Measurements from ENCODE around the gene GYS1. TPM values are rescaled to one million over a fixed set of nuclear protein-coding genes. Genes with fewer than 3 reads are reported as not detected.

Gene GYS1
- total and polyA plus RNA-seq, 2 of the 8 experiments (the other 6 are each of a cell fraction or from before 2014, with no cell fraction given) = 30.0 to 38.7 TPM

DNA sequence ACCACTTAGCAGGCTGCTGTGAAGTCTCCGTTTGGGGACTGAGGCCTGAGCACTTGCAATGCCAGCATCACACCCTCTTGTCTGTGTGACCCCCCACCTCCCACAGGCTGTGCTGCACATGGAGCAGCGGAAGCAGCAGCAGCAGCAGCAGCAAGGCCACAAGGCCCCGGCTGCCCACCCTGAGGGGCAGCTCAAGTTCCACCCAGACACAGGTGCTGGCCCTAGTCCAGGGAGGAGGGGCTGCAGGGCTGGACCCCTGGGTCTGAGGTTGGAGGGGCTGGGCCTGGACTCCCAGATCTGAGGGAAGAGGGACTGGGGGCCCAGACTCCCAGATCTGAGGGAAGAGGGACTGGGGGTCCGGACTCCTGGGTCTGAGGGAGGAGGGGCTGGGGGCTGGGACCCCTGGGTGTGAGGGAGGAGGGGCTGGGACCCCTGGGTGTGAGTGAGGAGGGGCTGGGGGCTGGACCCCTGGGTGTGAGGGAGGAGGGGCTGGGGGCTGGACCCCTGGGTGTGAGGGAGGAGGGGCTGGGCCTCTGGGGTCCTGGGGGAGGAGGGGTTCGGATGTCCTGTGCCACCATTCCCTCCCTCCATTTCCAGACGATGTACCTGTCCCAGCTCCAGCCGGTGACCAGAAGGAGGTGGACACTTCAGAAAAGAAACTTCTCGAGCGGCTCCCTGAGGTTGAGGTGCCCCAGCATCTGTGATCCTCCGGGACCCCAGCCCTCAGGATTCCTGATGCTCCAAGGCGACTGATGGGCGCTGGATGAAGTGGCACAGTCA is 71.2 kb downstream of the GYS1 start:
- DNase-seq (ENCODE audit: low read depth in 1 of 2, low spot score in 2 of 2) = no peak
- no peak overlapping the region for H3K14ac ChIP-seq (ENCODE audit: insufficient read length)
- no peaks in the 10 kb centered on the region for H3K9me3 ChIP-seq (ENCODE audit: insufficient read depth in 2 of 2, low read depth in 1 of 2, low read length in 1 of 2)
- WGBS, 2 experiments (ENCODE audit: extremely low coverage in 1 of 2, insufficient coverage in 1 of 2, insufficient read length in 1 of 2, insufficient replicate concordance in 2 of 2, low coverage in 1 of 2, low lambda C conversion rate in 2 of 2, missing lambda C conversion rate in 1 of 2) = 85% methylated on average over 9 of the region's 12 CpGs; no CpG with 5 or more reads in 1 of the 2 experiments
- no peak for FAIRE-seq
- H3K4me1 ChIP-seq (replicated peaks in 1 of 4; ENCODE audit: control insufficient read depth in 3 of 4, insufficient read depth in 4 of 4, low read length in 3 of 4) = no peaks in the 10 kb centered on the region
- CTCF ChIA-PET (ENCODE audit: partially characterized antibody) = interaction anchor here (0.6 to 1.2 kb wide), 3 partner anchors 11 to 65 kb away, joined by 3 to 4 read pairs (median 3); no protein-coding TSS in a partner anchor
- H3K23ac ChIP-seq (ENCODE audit: insufficient read length) = no peak overlapping the region
- H3K27ac ChIP-seq (ENCODE audit: low read depth, low read length) = no peak overlapping the region
- no peak overlapping the region for H2BK15ac ChIP-seq (ENCODE audit: low read length)
- H3K36me3 ChIP-seq (ENCODE audit: control insufficient read depth in 2 of 4, insufficient read depth in 4 of 4, low read length in 3 of 4) = peaks cover 0 to 35% (median 8%) of the 10 kb centered on the region in 4 experiments; a peak in 6 of 8 replicates
- POLR2A ChIA-PET (ENCODE audit: partially characterized antibody) = interaction anchor here (0.6 to 6.7 kb wide), 6 partner anchors 11 to 44 kb away, joined by 3 to 29 read pairs (median 4); partner anchors contain the start of genes BAX and FTL
- no peak overlapping the region for H4K8ac ChIP-seq (ENCODE audit: extremely low read depth, insufficient read depth, low read length)
- no peak overlapping the region for H2AK5ac ChIP-seq (ENCODE audit: low read depth, low read length)
- H3K4me2 ChIP-seq (ENCODE audit: insufficient read depth in 1 of 2, low read depth in 2 of 2, low read length in 2 of 2) = no peak overlapping the region
- H4K20me1 ChIP-seq (replicated peaks in 1 of 2; ENCODE audit: control insufficient read depth in 1 of 2, insufficient read depth in 2 of 2, low read length in 2 of 2) = peaks cover 0 to 4% of the 10 kb centered on the region in 2 experiments
- H4K5ac ChIP-seq (ENCODE audit: insufficient read length, low read depth, low read length) = no peak overlapping the region
- H2BK12ac ChIP-seq (ENCODE audit: low read depth, low read length) = no peak overlapping the region
- H4K91ac ChIP-seq (replicated peaks; ENCODE audit: insufficient read length, low read length) = no peak overlapping the region
- H2BK20ac ChIP-seq (ENCODE audit: low read length) = no peak overlapping the region
- H3K79me2 ChIP-seq (ENCODE audit: control insufficient read depth in 1 of 2, insufficient read depth in 2 of 2, low read length in 2 of 2) = no peaks in the 10 kb centered on the region
- no peak overlapping the region for H2BK120ac ChIP-seq (replicated peaks; ENCODE audit: low read depth, low read length)
- no peak overlapping the region for H3K18ac ChIP-seq (ENCODE audit: extremely low read depth, low read length)
- no peak overlapping the region for H3K4ac ChIP-seq (replicated peaks; ENCODE audit: insufficient read length, low read depth, low read length)
- H3K79me1 ChIP-seq (ENCODE audit: low read depth, low read length) = no peaks in the 10 kb centered on the region
- no peak overlapping the region for H2BK5ac ChIP-seq (ENCODE audit: low read depth, low read length)
- no peaks in the 10 kb centered on the region for H3K27me3 ChIP-seq (replicated peaks in 1 of 4; ENCODE audit: control insufficient read depth in 3 of 4, extremely low read depth in 1 of 4, insufficient read depth in 3 of 4, low read length in 3 of 4)
- H3K4me3 ChIP-seq (ENCODE audit: extremely low read depth in 1 of 4, insufficient read depth in 2 of 4, low read depth in 3 of 4, low read length in 4 of 4) = no peak overlapping the region
- H3K9ac ChIP-seq (replicated peaks in 1 of 4; ENCODE audit: extremely low read depth in 1 of 4, low read depth in 3 of 4, low read length in 3 of 4) = no peak overlapping the region
- H2AFZ ChIP-seq (ENCODE audit: low read length) = no peak overlapping the region
- no peaks in the 10 kb centered on the region; the same call in 1 of the 2 replicates for H3K23me2 ChIP-seq (ENCODE audit: low read depth, low read length)
- H3K56ac ChIP-seq (replicated peaks; ENCODE audit: insufficient read length, low read depth, low read length) = no peak overlapping the region
- TF ChIP-seq ASH2L (IDR thresholded peaks at IDR 0.05; ENCODE audit: low read length) (no peak), RXRA (IDR thresholded peaks at IDR 0.05; ENCODE audit: insufficient read depth, low read depth, low read length) (no peak), TAF7 (optimal IDR thresholded peaks at IDR 0.05; ENCODE audit: borderline replicate concordance, low read depth, low read length) (no peak), POLR2A (IDR thresholded peaks at IDR 0.05; ENCODE audit: control extremely low read depth in 1 of 2, low read depth in 2 of 2, low read length in 2 of 2) (no peak), BACH1 (IDR thresholded peaks at IDR 0.05; ENCODE audit: low read length) (no peak), ATF3 (IDR thresholded peaks at IDR 0.05; ENCODE audit: insufficient read depth, low read depth, low read length) (no peak), EP300 (IDR thresholded peaks at IDR 0.05; ENCODE audit: borderline replicate concordance in 1 of 2, low read depth in 2 of 2, low read length in 2 of 2) (no peak), CEBPB (IDR thresholded peaks at IDR 0.05; ENCODE audit: low read depth, low read length) (no peak), ATF2 (IDR thresholded peaks at IDR 0.05; ENCODE audit: low read length) (no peak), GTF2F1 (IDR thresholded peaks at IDR 0.05; ENCODE audit: borderline replicate concordance, low read depth, low read length) (no peak)

All from H1 (cell line).